RWPE1 (cell line): ENCODE measurements around the gene ENO1.

Source experiments
- CTCF ChIA-PET: fragments of 350-600 bp; sonication (Branson Sonifier 250); formaldehyde crosslinking; extraction: SDS; loops from one replicate; lab custom pipeline; 2021; lab: Yijun Ruan, JAX
- POLR2A ChIA-PET: fragments of 400-600 bp; formaldehyde crosslinking; extraction: SDS; loops from one replicate; lab custom pipeline; 2020; ENCODE audit warnings: antibody characterized with exemption; ENCODE audit not compliant: low non-redundant PET; lab: Yijun Ruan, JAX
- DNase-seq: peaks from one replicate; pipeline ENCODE4 v3.0.0; 2012; ENCODE audit warnings: low spot score
- H3K27ac ChIP-seq: fragments of 450-650 bp; 2 replicates; pipeline ENCODE4 v1.5.1; 2017
- TF ChIP-seq, protein P1 (sequence below): fragments of 450-650 bp; conservative IDR thresholded peaks from 2 replicates; pipeline ENCODE4 v1.5.1; 2017; ENCODE audit warnings: low read depth, mild to moderate bottlenecking

The ENO1 gene

DNA sequence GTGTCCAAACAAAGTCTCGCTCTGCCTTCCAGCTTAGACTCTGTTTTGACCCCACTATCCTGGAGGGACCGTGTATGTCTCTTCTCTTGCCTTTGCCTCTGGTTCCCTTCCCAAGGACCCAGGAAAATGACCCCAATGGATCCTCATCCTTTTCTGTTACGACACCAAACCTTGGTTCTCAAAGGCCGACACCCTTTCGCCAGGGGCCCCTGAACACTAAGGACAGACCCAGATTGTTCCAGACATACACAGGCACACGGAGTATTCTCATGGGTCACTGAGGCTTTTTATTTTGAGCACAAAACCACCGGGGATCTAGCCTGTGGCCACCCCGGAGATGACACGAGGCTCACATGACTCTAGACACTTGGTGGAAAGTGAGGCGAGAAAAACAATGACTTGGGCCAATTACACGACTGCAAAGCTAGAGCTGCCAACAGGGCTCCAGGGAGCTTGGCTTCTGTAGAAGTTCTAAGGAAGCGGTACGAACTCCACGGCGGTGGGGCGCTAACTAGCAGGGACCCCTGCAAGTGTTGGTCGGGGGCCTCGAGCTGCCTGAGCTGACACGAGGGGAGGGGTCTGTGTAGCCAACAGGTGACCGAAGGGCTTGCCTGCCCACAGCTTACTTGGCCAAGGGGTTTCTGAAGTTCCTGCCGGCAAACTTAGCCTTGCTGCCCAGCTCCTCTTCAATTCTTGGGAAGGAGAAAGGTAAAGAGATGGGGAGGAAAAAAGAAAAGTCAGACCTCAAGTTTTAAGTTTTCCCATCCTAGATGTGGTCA is 17.6 kb downstream of the ENO1 start:
- ChIA-PET CTCF (interaction anchor here (0.6 to 1.2 kb wide), 3 partner anchors 13 to 171 kb away, joined by 3 to 6 read pairs (median 5); no protein-coding TSS in a partner anchor), POLR2A (interaction anchor here (0.6 to 0.8 kb wide), 2 partner anchors 13 to 265 kb away, joined by 3 to 12 read pairs; no protein-coding TSS in a partner anchor)
- H3K27ac ChIP-seq, result peak overlapping the region; percentile 68
- TF ChIP-seq, protein P1, sequence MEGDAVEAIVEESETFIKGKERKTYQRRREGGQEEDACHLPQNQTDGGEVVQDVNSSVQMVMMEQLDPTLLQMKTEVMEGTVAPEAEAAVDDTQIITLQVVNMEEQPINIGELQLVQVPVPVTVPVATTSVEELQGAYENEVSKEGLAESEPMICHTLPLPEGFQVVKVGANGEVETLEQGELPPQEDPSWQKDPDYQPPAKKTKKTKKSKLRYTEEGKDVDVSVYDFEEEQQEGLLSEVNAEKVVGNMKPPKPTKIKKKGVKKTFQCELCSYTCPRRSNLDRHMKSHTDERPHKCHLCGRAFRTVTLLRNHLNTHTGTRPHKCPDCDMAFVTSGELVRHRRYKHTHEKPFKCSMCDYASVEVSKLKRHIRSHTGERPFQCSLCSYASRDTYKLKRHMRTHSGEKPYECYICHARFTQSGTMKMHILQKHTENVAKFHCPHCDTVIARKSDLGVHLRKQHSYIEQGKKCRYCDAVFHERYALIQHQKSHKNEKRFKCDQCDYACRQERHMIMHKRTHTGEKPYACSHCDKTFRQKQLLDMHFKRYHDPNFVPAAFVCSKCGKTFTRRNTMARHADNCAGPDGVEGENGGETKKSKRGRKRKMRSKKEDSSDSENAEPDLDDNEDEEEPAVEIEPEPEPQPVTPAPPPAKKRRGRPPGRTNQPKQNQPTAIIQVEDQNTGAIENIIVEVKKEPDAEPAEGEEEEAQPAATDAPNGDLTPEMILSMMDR, result no peak
- no peak for DNase-seq

DNA sequence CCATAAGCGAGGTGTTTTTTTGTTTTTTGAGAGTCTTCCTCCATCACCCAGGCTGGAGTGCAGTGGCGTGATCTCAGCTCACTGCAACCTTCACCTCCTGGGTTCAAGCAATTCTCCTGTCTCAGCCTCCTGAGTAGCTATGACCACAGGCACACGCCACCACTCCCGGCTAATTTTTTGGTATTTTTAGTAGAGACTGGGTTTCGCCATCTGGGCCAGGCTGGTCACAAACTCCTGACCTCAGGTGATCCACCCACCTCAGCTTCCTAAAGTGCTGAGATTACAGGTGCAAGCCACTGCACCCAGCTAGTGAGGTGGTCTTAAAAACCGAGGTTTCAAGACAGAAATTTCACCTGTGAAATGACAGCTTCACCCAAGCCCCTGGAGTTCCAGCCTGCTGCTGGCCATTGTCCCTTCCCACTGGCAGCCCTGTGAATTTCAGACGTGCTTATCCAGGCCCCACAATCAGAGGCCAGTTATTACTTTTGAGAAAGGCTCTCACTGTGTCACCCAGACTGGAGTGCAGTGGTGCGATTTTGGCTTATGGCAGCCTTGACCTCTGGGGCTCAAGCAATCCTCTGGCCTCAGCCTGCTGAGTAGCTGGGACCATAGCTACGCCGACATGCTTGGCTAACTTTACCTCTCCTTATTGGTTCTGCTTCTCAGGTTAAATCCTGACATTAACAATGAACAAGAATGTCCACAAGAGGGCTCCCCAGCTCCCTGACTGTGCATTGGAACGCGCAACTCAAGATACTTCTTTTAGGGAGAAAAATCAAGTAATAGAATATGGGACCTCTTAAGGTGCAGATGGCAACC is 19.4 kb downstream of the ENO1 start:
- ChIA-PET POLR2A (no interaction called here), CTCF (interaction anchor here (0.5 to 2.5 kb wide), 9 partner anchors 8 to 884 kb away, joined by 3 to 15 read pairs (median 3); partner anchors contain the start of gene ENO1)
- TF ChIP-seq, protein P1, result peak; percentile 75
- peak overlapping the region; percentile 68 for H3K27ac ChIP-seq
- no peak for DNase-seq

DNA sequence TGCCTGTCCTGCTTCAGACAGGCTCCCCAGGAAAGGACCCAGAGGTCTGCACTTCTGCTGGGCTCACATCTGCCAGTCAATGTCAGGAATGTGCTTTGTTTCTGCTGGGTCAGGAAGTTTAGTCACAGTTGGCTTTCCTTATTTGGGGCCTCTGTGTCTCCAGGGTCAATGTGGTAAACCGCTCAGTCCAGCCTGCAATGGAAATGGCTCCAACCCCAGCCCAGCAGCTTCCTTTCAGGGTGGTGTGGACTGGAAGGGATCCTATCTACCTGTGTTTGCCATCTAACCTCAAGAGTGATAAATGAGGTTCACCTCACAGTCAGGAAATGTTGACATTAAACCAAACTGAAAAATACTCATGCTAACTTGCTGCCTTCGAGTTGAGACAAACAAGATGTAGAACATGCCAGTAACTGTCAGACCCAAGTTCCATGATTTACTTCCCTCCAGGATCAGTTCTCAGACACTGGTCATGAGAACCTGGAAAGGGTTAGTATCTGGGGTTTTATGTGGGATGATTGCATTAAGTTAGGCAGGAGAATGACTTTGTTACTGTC is 20.3 kb downstream of the ENO1 start:
- TF ChIP-seq, protein P1, result no peak
- CTCF ChIA-PET, result interaction anchor here (0.6 to 2.5 kb wide), 3 partner anchors 9 to 658 kb away, joined by 5 to 15 read pairs (median 5); no protein-coding TSS in a partner anchor
- peak overlapping the region; percentile 68 for H3K27ac ChIP-seq
- DNase-seq, result no peak
- POLR2A ChIA-PET, result no interaction called here

DNA sequence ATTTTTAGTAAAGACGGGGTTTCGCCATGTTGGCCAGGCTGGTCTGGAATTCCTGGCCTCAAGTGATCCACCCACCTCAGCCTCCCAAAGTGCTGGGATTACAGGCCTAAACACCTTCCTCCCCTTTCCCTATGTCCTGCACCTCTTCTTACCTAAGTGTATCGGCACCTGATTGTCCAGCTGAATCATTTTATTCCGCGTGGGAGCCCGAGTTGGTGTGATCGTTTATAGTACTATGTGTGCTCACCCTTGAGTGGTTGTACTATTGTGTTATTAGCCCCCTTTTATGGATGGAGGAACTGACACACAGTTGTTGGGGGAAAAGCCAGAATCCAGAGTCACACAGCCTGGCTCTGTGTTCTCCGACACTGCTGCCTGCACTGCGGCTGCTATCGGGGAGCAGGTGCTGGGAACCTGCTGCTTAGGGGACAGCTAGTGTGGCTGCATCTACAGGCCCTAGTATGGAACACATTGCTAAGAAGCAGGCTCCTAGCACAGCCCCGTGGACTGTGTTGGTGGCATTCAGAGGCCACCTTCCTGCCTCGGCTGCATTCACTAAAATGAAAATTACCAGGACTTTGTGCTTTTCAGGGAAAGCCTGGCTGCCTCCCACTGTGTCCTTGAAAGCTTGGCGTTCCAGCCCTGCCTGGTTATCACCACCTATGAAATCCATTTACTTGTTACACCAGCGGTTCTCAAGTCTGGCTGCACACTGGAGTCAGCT is 21.6 kb downstream of the ENO1 start:
- ChIA-PET CTCF (interaction anchor here (0.6 to 1.0 kb wide), 3 partner anchors 8 to 447 kb away, joined by 3 to 4 read pairs (median 3); no protein-coding TSS in a partner anchor), POLR2A (interaction anchor here (0.6 kb wide), 1 partner anchor 15 kb away, joined by 13 read pairs; no protein-coding TSS in a partner anchor)
- TF ChIP-seq, protein P1, result no peak
- peak overlapping the region; percentile 68 for H3K27ac ChIP-seq
- no peak for DNase-seq

DNA sequence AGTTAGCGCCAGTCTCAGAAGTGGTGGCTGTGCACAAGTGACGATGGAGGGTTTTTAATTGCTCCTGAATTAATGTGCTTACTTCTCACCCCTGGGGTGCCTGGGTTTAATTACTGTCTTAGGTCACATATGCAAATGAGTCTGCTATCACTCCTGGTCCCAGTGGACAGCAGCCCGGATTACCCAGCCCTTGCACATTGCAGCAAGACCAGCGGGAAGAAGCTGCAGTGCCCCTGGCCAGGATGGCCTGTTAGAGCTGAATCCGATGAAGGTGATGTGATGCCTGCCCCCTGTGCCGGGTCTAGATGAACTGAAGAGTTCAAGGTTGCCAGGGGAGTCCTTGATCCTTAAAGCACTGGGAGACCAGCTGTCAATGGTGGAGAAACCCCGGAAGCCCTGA is 24.2 kb downstream of the ENO1 start:
- POLR2A ChIA-PET, result interaction anchor here (0.7 kb wide), 1 partner anchor 8 kb away, joined by 3 read pairs; no protein-coding TSS in a partner anchor
- TF ChIP-seq, protein P1, result no peak
- CTCF ChIA-PET, result no interaction called here
- H3K27ac ChIP-seq, result peak overlapping the region; percentile 62
- DNase-seq, result no peak
